CD4-positive, alpha-beta memory T cell (primary cell): ENCODE measurements around the gene CDC14C. TPM values are rescaled to one million over a fixed set of nuclear protein-coding genes. Genes with fewer than 3 reads are reported as not detected.

Experiments
- CTCF ChIA-PET: fragments of 350-600 bp; sonication (Branson Sonifier 250); formaldehyde crosslinking; loops from one replicate; lab custom pipeline; 2021; ENCODE audit warnings: inconsistent platforms; ENCODE audit not compliant: partially characterized antibody; lab: Charles Lee
- POLR2A ChIA-PET: fragments of 350-600 bp; sonication (Branson Sonifier 250); formaldehyde crosslinking; loops from one replicate; lab custom pipeline; 2021; ENCODE audit not compliant: partially characterized antibody; lab: Charles Lee
- DNase-seq, 5 donors: peaks; one replicate each; pipeline versions ENCODE4 v3.0.0 to v3.0.0-alpha.2; 2020 to 2022; ENCODE audit warnings: mixed read lengths in 1 of 5
- H3K27ac ChIP-seq: one replicate; pipeline ENCODE4 v1.7.0; 2013; ENCODE audit warnings: low read depth, low read length
- H3K27me3 ChIP-seq: 2 replicates; pipeline ENCODE4 v1.7.0; 2013; ENCODE audit warnings: mild to moderate bottlenecking, low read length, moderate library complexity; ENCODE audit not compliant: insufficient read depth
- H3K36me3 ChIP-seq: 2 replicates; pipeline ENCODE4 v1.7.0; 2013; ENCODE audit warnings: mild to moderate bottlenecking, low read length, moderate library complexity; ENCODE audit not compliant: insufficient read depth
- H3K4me1 ChIP-seq: 2 replicates; pipeline ENCODE4 v1.7.0; 2013; ENCODE audit warnings: mild to moderate bottlenecking, low read length, moderate library complexity; ENCODE audit not compliant: insufficient read depth
- H3K4me3 ChIP-seq, 2 donors: one replicate each; pipeline ENCODE4 v1.7.0; 2013; ENCODE audit warnings: low read length in 2 of 2, mild to moderate bottlenecking in 1 of 2
- H3K9me3 ChIP-seq, 2 donors: one replicate each; pipeline ENCODE4 v1.7.0; 2013; ENCODE audit warnings: low read length in 2 of 2, control low read depth in 1 of 2; ENCODE audit not compliant: control insufficient read depth in 1 of 2
- H3K27ac Mint-ChIP-seq, 7 donors: one replicate each; pipeline ENCODE4 v1.8.0; 2020 to 2021; ENCODE audit warnings: mixed read lengths in 7 of 7, mild to moderate bottlenecking in 6 of 7, inconsistent platforms in 3 of 7, moderate library complexity in 3 of 7
- H3K27me3 Mint-ChIP-seq, 2 donors: one replicate each; pipeline ENCODE4 v1.8.0; 2020 to 2021; ENCODE audit warnings: mixed read lengths in 2 of 2
- H3K36me3 Mint-ChIP-seq, 2 donors: one replicate each; pipeline ENCODE4 v1.8.0; 2020 to 2021; ENCODE audit warnings: mixed read lengths in 2 of 2, inconsistent platforms in 1 of 2, mild to moderate bottlenecking in 1 of 2
- H3K4me1 Mint-ChIP-seq, 4 donors: one replicate each; pipeline ENCODE4 v1.8.0; 2020 to 2021; ENCODE audit warnings: mixed read lengths in 4 of 4, mild to moderate bottlenecking in 1 of 4
- H3K4me3 Mint-ChIP-seq, 8 donors: one replicate each; pipeline ENCODE4 v1.8.0; 2020 to 2021; ENCODE audit warnings: mixed read lengths in 8 of 8, mild to moderate bottlenecking in 7 of 8, moderate library complexity in 6 of 8, inconsistent platforms in 3 of 8
- H3K9me3 Mint-ChIP-seq, 8 donors: one replicate each; pipeline ENCODE4 v1.8.0; 2020 to 2021; ENCODE audit warnings: mixed read lengths in 8 of 8, mild to moderate bottlenecking in 5 of 8, inconsistent platforms in 3 of 8, moderate library complexity in 1 of 8
- intact Hi-C: fragments of 100-400 bp; cut with micrococcal nuclease; formaldehyde crosslinking; loops from one replicate; pipeline ENCODE4 v1.15.1; 2023
- polyA plus RNA-seq, 2 donors: library from polyadenylated mRNA; unstranded; fragments of 300-500 nt; fragmentation: Illumina TruSeq; gene quantifications; one replicate each; pipeline ENCODE4 v1.2.3, GENCODE V29; 2021
- total RNA-seq, 2 experiments: library from RNA; stranded (reverse); gene quantifications; one replicate each; pipeline ENCODE4 v1.2.3, GENCODE V29; 2021

The CDC14C gene
- total and polyA plus RNA-seq, 4 experiments from 2014 or later, result not detected

- H3K9me3 Mint-ChIP-seq, result peaks cover 0 to 11% (median 3%) of the 10 kb centered on the region in 8 donors
- Histone ChIP-seq H3K27ac (no peak overlapping the region), H3K4me3 (no peak overlapping the region), H3K9me3 (no peaks in the 10 kb centered on the region), H3K27me3 (no peaks in the 10 kb centered on the region), H3K36me3 (no peaks in the 10 kb centered on the region), H3K4me1 (no peaks in the 10 kb centered on the region)
- no peaks in the 10 kb centered on the region for H3K36me3 Mint-ChIP-seq
- H3K4me1 Mint-ChIP-seq, result no peaks in the 10 kb centered on the region
- ChIA-PET CTCF (no interaction called here), POLR2A (no interaction called here)
- H3K27ac Mint-ChIP-seq, result no peak overlapping the region
- intact Hi-C loops, result no loop called here
- no peak for DNase-seq
- no peak overlapping the region for H3K4me3 Mint-ChIP-seq
- H3K27me3 Mint-ChIP-seq, result no peaks in the 10 kb centered on the region
These were observed 14.4 kb downstream of the CDC14C start for GRCh38 chr7:48938539-48939295.

DNA sequence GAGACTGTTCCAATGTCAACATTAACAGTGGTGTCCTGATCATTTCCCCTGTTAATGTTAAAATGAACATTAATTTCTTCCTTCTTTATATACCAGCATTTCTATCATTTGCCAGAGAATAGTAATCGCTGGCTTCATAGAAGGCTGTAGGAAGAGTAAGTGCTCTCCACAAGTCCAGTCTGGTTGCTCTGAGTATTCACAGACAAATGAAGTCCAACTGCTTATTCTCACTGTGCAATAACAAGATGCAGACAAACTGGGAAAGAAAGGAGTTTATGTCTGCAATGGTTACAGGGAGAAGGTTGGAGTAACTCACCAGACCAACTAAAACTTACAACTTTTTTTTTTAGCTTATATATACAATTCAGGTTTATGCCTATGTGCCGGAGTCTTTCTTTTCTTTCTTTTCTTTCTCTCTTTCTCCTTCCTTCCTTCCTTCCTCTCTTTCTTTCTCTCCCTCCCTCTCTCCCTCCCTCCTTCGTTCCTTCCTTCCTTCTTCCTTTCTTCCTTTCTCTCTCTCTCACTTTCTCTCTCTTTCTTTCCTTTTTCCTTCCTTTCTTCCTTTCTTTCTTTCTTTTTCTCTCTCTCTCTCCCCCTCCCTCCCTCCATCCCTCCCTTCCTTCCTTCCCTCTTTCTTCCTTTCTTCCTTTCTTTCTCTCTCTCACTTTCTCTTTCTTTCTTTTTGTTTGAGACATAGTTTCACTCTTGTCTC, 19.1 kb downstream of the CDC14C start:
- no peak overlapping the region for H3K27ac ChIP-seq
- H3K4me1 ChIP-seq, result no peaks in the 10 kb centered on the region
- peaks cover 0 to 18% (median 10%) of the 10 kb centered on the region in 8 donors for H3K9me3 Mint-ChIP-seq
- H3K27me3 Mint-ChIP-seq, result no peaks in the 10 kb centered on the region
- intact Hi-C loops, result no loop called here
- H3K36me3 ChIP-seq, result no peaks in the 10 kb centered on the region
- no peak overlapping the region for H3K4me3 Mint-ChIP-seq
- H3K27ac Mint-ChIP-seq, result no peak overlapping the region
- CTCF ChIA-PET, result no interaction called here
- no peaks in the 10 kb centered on the region for H3K4me1 Mint-ChIP-seq
- POLR2A ChIA-PET, result no interaction called here
- H3K27me3 ChIP-seq, result no peaks in the 10 kb centered on the region
- no peaks in the 10 kb centered on the region for H3K36me3 Mint-ChIP-seq
- DNase-seq, result no peak
- H3K4me3 ChIP-seq, result no peak overlapping the region
- no peaks in the 10 kb centered on the region for H3K9me3 ChIP-seq

- ChIA-PET CTCF (no interaction called here), POLR2A (no interaction called here)
- H3K36me3 Mint-ChIP-seq, result no peaks in the 10 kb centered on the region
These were observed 31.6 kb downstream of the CDC14C start for GRCh38 chr7:48955916-48956315.

GRCh38 chr7:48959676-48960075, 35.3 kb downstream of the CDC14C start:
- H3K4me3 Mint-ChIP-seq, result no peak overlapping the region
- no peak overlapping the region for H3K4me3 ChIP-seq
- no peaks in the 10 kb centered on the region for H3K4me1 Mint-ChIP-seq
- no peak for DNase-seq
- H3K27me3 ChIP-seq, result no peaks in the 10 kb centered on the region
- no peak overlapping the region for H3K27ac Mint-ChIP-seq
- H3K27me3 Mint-ChIP-seq, result no peaks in the 10 kb centered on the region
- H3K9me3 ChIP-seq, result no peaks in the 10 kb centered on the region
- intact Hi-C loops, result no loop called here
- H3K27ac ChIP-seq, result no peak overlapping the region
- no peaks in the 10 kb centered on the region for H3K36me3 ChIP-seq
- H3K9me3 Mint-ChIP-seq, result peaks cover 0 to 23% (median 3%) of the 10 kb centered on the region in 8 donors
- ChIA-PET POLR2A (no interaction called here), CTCF (no interaction called here)
- H3K4me1 ChIP-seq, result no peaks in the 10 kb centered on the region
- H3K36me3 Mint-ChIP-seq, result no peaks in the 10 kb centered on the region

More at GRCh38 chr7:48955916-48956315, 31.6 kb downstream of the CDC14C start:
- no peak for DNase-seq
- intact Hi-C loops, result no loop called here
- Histone ChIP-seq H3K27ac (no peak overlapping the region), H3K27me3 (no peaks in the 10 kb centered on the region), H3K4me1 (no peaks in the 10 kb centered on the region), H3K9me3 (no peaks in the 10 kb centered on the region), H3K4me3 (no peak overlapping the region), H3K36me3 (no peaks in the 10 kb centered on the region)
- Mint-ChIP-seq H3K27ac (no peak overlapping the region), H3K4me1 (no peaks in the 10 kb centered on the region), H3K27me3 (no peaks in the 10 kb centered on the region), H3K4me3 (no peak overlapping the region), H3K9me3 (peaks cover 0 to 18% (median 5%) of the 10 kb centered on the region in 8 donors)

DNA sequence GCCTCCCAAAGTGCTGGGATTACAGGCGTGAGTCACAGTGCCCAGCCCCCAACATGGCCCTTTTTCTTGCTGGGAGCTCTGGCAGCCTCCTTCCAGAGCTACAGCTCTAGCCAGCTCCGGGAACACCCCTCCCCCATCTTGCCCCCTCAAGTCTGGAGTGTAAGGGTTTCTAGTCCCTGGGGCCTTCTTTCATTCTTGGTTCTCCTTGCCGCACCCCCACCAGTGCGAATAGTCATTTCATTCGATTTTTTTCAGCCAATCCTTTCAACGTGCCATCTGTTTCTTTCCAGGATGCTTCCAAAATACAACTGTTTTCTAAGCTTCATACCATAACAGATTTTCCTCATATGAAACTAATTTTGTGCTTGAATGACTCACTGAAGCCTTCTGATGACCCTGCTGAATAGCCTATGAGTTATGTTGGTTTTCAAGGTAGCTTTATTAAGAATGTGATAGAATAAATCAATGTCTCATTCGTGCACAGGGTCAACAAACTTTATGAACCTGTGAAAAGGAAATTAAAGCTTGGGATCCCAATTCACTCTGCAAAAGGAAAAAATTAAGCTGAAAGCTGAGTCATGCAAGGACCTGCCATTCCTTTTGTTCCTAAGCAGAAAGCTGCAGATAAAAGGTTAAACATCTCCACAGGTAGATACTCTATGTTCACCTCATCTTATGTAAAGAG, 38.6 kb downstream of the CDC14C start:
- intact Hi-C loops, result no loop called here
- no peaks in the 10 kb centered on the region for H3K36me3 Mint-ChIP-seq
- no peaks in the 10 kb centered on the region for H3K27me3 Mint-ChIP-seq
- no peaks in the 10 kb centered on the region for H3K4me1 ChIP-seq
- no peak overlapping the region for H3K27ac ChIP-seq
- no peaks in the 10 kb centered on the region for H3K27me3 ChIP-seq
- no peak for DNase-seq
- H3K4me3 Mint-ChIP-seq, result no peak overlapping the region
- ChIA-PET POLR2A (no interaction called here), CTCF (no interaction called here)
- no peak overlapping the region for H3K4me3 ChIP-seq
- no peaks in the 10 kb centered on the region for H3K9me3 ChIP-seq
- no peaks in the 10 kb centered on the region for H3K36me3 ChIP-seq
- no peaks in the 10 kb centered on the region for H3K4me1 Mint-ChIP-seq
- H3K27ac Mint-ChIP-seq, result no peak overlapping the region
- H3K9me3 Mint-ChIP-seq, result peaks cover 0 to 25% (median 3%) of the 10 kb centered on the region in 8 donors

DNA sequence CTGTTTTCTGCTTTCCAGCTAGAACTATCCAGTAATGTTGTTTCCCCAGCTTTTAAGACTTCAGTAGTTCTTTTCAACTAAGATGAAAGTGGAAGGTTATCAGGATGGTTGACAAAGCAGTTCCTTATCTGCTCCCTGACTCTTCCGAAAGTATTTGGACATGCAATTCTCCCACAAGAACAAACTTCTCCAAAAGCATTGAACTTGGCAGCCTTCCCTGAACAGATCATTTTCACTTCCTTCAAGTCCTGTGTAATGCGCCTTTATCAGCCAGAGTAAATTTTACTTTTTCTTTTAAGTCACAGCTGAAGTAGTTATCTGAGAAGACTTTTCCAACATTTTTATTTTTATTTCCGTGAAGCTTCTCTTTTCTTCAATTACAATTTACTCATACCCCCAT, 39.7 kb downstream of the CDC14C start:
- Histone ChIP-seq H3K9me3 (no peaks in the 10 kb centered on the region), H3K4me1 (no peaks in the 10 kb centered on the region), H3K27me3 (no peaks in the 10 kb centered on the region), H3K4me3 (no peak overlapping the region), H3K27ac (no peak overlapping the region), H3K36me3 (no peaks in the 10 kb centered on the region)
- H3K4me3 Mint-ChIP-seq, result no peak overlapping the region
- ChIA-PET CTCF (no interaction called here), POLR2A (no interaction called here)
- H3K36me3 Mint-ChIP-seq, result no peaks in the 10 kb centered on the region
- no peak for DNase-seq
- no peak overlapping the region for H3K27ac Mint-ChIP-seq
- intact Hi-C loops, result no loop called here
- no peaks in the 10 kb centered on the region for H3K4me1 Mint-ChIP-seq
- H3K27me3 Mint-ChIP-seq, result no peaks in the 10 kb centered on the region
- H3K9me3 Mint-ChIP-seq, result peaks cover 0 to 27% (median 4%) of the 10 kb centered on the region in 8 donors

GRCh38 chr7:48971173-48971572, 46.8 kb downstream of the CDC14C start:
- Mint-ChIP-seq H3K9me3 (peaks cover 0 to 22% (median 7%) of the 10 kb centered on the region in 8 donors), H3K36me3 (no peaks in the 10 kb centered on the region), H3K27me3 (no peaks in the 10 kb centered on the region), H3K4me3 (no peak overlapping the region), H3K27ac (no peak overlapping the region), H3K4me1 (no peaks in the 10 kb centered on the region)
- H3K4me1 ChIP-seq, result no peaks in the 10 kb centered on the region
- H3K9me3 ChIP-seq, result no peaks in the 10 kb centered on the region
- intact Hi-C loops, result no loop called here
- H3K4me3 ChIP-seq, result no peak overlapping the region
- ChIA-PET CTCF (no interaction called here), POLR2A (no interaction called here)
- H3K27ac ChIP-seq, result no peak overlapping the region
- H3K27me3 ChIP-seq, result no peaks in the 10 kb centered on the region
- no peak for DNase-seq
- no peaks in the 10 kb centered on the region for H3K36me3 ChIP-seq
